Endothelial cell of umbilical vein (primary cell): Measurements from ENCODE around the gene SLC15A3. TPM values are rescaled to one million over a fixed set of nuclear protein-coding genes. Genes with fewer than 3 reads are reported as not detected.

Experiments used
- BruUV-seq: library from RNA; stranded (reverse); fragments of 400-500 nt; replicated peaks from 2 replicates; lab custom pipeline; 2021; lab: Mats Ljungman, UMichigan
- CTCF ChIA-PET: fragments of 300-600, 350-600 bp; sonication (Branson Sonifier 250); formaldehyde crosslinking; loops from one replicate; lab custom pipeline; 2021; ENCODE audit warnings: antibody characterized with exemption, inconsistent platforms; lab: Charles Lee
- POLR2A ChIA-PET: fragments of 300-600, 350-600 bp; sonication (Branson Sonifier 250); formaldehyde crosslinking; loops from one replicate; lab custom pipeline; 2021; ENCODE audit warnings: antibody characterized with exemption, inconsistent platforms; lab: Charles Lee
- DNase-seq: peaks from one replicate; pipeline ENCODE4 v3.0.0-alpha.2; 2011; ENCODE audit warnings: low read depth, low spot score
- FAIRE-seq: peaks from 2 replicates; lab custom pipeline; 2011; peaks lifted over from hg19 to GRCh38; lab: Jason Lieb, UNC
- H2AFZ ChIP-seq: 2 replicates; pipeline ENCODE4 v1.6.0; 2012; ENCODE audit warnings: low read depth, low read length, control low read depth, inconsistent platforms
- H3K27ac ChIP-seq: 2 replicates; pipeline ENCODE4 v1.5.1; 2011; ENCODE audit warnings: low read depth, mild to moderate bottlenecking, control low read depth, low read length, moderate library complexity; ENCODE audit not compliant: insufficient read depth
- H3K27me3 ChIP-seq, 2 experiments: 2 replicates each; pipeline versions ENCODE4 v1.6.0 to v1.6.1; 2011; ENCODE audit warnings: low read length in 2 of 2, mixed read lengths in 1 of 2; ENCODE audit not compliant: control insufficient read depth in 2 of 2, insufficient read depth in 2 of 2
- H3K36me3 ChIP-seq, 2 experiments: 2 replicates in 1 of 2; 3 replicates in 1 of 2; pipeline ENCODE4 v1.5.1; 2011; ENCODE audit warnings: low read length in 2 of 2, mild to moderate bottlenecking in 1 of 2, moderate library complexity in 1 of 2; ENCODE audit not compliant: control insufficient read depth in 2 of 2, insufficient read depth in 2 of 2; ENCODE audit errors: extremely low read depth in 1 of 2
- H3K4me1 ChIP-seq: 3 replicates; pipeline ENCODE4 v1.5.1; 2011; ENCODE audit warnings: mild to moderate bottlenecking, low read length; ENCODE audit not compliant: control insufficient read depth, insufficient read depth; ENCODE audit errors: extremely low read depth
- H3K4me2 ChIP-seq: 2 replicates; pipeline ENCODE4 v1.6.1; 2011; ENCODE audit warnings: low read length, control low read depth, mixed read lengths; ENCODE audit not compliant: insufficient read depth
- H3K4me3 ChIP-seq, 3 experiments: fragments of 200-600 bp in 1 of 3; sonication (generic), shearing (Covaris generic) in 1 of 3; replicated peaks in 1 of 3; 2 replicates each; pipeline ENCODE4 v1.5.1; 2011 to 2016; ENCODE audit warnings: control low read depth in 3 of 3, low read length in 3 of 3, mild to moderate bottlenecking in 2 of 3, inconsistent platforms in 1 of 3, low read depth in 1 of 3, moderate library complexity in 1 of 3; ENCODE audit not compliant: insufficient read depth in 1 of 3
- H3K79me2 ChIP-seq: 2 replicates; pipeline ENCODE4 v1.6.0; 2012; ENCODE audit warnings: low read length, inconsistent platforms; ENCODE audit not compliant: control insufficient read depth, insufficient read depth
- H3K9ac ChIP-seq: replicated peaks from 2 replicates; pipeline ENCODE3; 2011; ENCODE audit warnings: low read length, control low read depth; ENCODE audit not compliant: insufficient read depth; ENCODE audit errors: extremely low read depth
- H3K9me1 ChIP-seq: replicated peaks from 3 replicates; pipeline ENCODE4 v1.6.0; 2011; ENCODE audit warnings: mild to moderate bottlenecking, low read length; ENCODE audit not compliant: control insufficient read depth, insufficient read depth; ENCODE audit errors: extremely low read depth
- H3K9me3 ChIP-seq: replicated peaks from 2 replicates; pipeline ENCODE4 v1.5.1; 2012; ENCODE audit warnings: low read length, inconsistent platforms; ENCODE audit not compliant: control insufficient read depth, insufficient read depth
- H4K20me1 ChIP-seq: replicated peaks from 2 replicates; pipeline ENCODE3; 2011; ENCODE audit warnings: mild to moderate bottlenecking, low read length; ENCODE audit not compliant: control insufficient read depth, insufficient read depth; ENCODE audit errors: extremely low read depth
- EZH2 ChIP-seq: IDR thresholded peaks from 2 replicates; pipeline ENCODE4 v1.6.1; 2012; ENCODE audit warnings: borderline replicate concordance, low read depth, mild to moderate bottlenecking, moderate library complexity, low read length, inconsistent platforms; ENCODE audit not compliant: severe bottlenecking
- FOS ChIP-seq: IDR thresholded peaks from 2 replicates; pipeline ENCODE4 v1.6.1; 2011; ENCODE audit warnings: mild to moderate bottlenecking, low read length, moderate library complexity, borderline replicate concordance; ENCODE audit not compliant: insufficient read depth
- GATA2 ChIP-seq: IDR thresholded peaks from 2 replicates; pipeline ENCODE4 v1.7.0; 2011; ENCODE audit warnings: low read depth, mild to moderate bottlenecking, moderate library complexity, mixed read lengths, low read length; ENCODE audit not compliant: insufficient read length, insufficient read depth
- JUN ChIP-seq: IDR thresholded peaks from 2 replicates; pipeline ENCODE4 v1.6.1; 2011; ENCODE audit warnings: borderline replicate concordance, low read depth; ENCODE audit not compliant: insufficient read length, insufficient read depth
- MYC ChIP-seq: IDR thresholded peaks from one replicate; pipeline ENCODE4 v1.6.1; 2011; ENCODE audit warnings: mild to moderate bottlenecking, low read depth, low read length
- POLR2A ChIP-seq: IDR thresholded peaks from 2 replicates; pipeline ENCODE4 v1.6.1; 2012; ENCODE audit warnings: low read depth, mild to moderate bottlenecking, control low read depth, low read length
- POLR2AphosphoS5 ChIP-seq: IDR thresholded peaks from 2 replicates; pipeline ENCODE4 v1.6.1; 2012; ENCODE audit warnings: low read depth, mild to moderate bottlenecking, control low read depth, low read length, moderate library complexity; ENCODE audit not compliant: insufficient read depth
- dilution Hi-C: fragments of 300-500 bp; cut with MboI; formaldehyde crosslinking; loops from one replicate; pipeline ENCODE4 v1.15.0; 2019; ENCODE audit warnings: low sequenced_read_pairs; ENCODE audit not compliant: extremely low pct_ligation_motif_present
- intact Hi-C: fragments of 100-400 bp; cut with micrococcal nuclease; formaldehyde crosslinking; loops from one replicate; pipeline ENCODE4 v1.10.0; 2022
- polyA plus RNA-seq, 4 experiments: library from polyadenylated mRNA; depleted of rRNA in 3 of 4; stranded (reverse) in 3 of 4; unstranded in 1 of 4; fragments of >200 nt; gene quantifications; 2 replicates each; pipeline versions ENCODE4 v1.2.1 to v1.2.3, GENCODE V29; 2011 to 2012; ENCODE audit warnings: missing spikeins in 1 of 4
- total RNA-seq: library from RNA; stranded (reverse); gene quantifications from 2 replicates; pipeline ENCODE4 v1.2.3, GENCODE V29; 2021
- TF ChIP-seq, protein P1 (sequence below), 2 donors: IDR thresholded peaks; 1 replicate in 1 of 2; 2 replicates in 1 of 2; pipeline ENCODE4 v1.5.1; 2011; ENCODE audit warnings: low read length in 2 of 2, mild to moderate bottlenecking in 2 of 2, moderate library complexity in 2 of 2, control low read depth in 1 of 2, inconsistent platforms in 1 of 2, low read depth in 1 of 2; ENCODE audit not compliant: insufficient read depth in 1 of 2; ENCODE audit errors: extremely low read depth in 1 of 2
- TF ChIP-seq, protein P2 (sequence below): IDR thresholded peaks from 2 replicates; pipeline ENCODE4 v1.6.1; 2011; ENCODE audit not compliant: insufficient read depth, insufficient read length

The SLC15A3 gene
- total and polyA plus RNA-seq, 2 donors (not counting 3 experiments of a cell fraction or from before 2014, with no cell fraction given): 3.3 to 4.4 TPM

DNA sequence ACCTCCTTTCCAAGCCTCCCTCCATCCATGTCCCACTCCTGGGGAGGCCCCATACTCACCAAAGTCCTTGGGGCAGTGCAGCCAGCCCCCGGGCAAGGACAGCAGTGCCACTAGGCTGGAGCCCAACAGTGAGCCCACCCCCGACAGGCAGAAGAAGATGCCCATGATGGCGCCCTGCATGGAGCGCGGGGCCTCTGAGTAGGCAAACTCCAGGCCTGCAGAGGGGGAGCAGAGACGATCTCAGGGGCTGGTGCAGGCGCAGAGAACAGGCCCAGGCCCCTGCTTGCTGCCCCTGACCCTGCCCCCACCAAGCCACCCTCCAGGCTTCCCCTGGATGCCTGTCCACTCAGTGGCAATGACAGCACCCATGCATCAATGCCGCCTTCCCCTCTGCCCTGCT lies 14.2 kb downstream of the SLC15A3 start:
- CTCF ChIA-PET: no interaction called here
- dilution Hi-C loops (no loop called here), intact Hi-C loops (loop anchor here (1.0 kb wide), 1 partner anchor 32 kb away; the partner anchor contains the start of gene PRPF19)
- Histone ChIP-seq H4K20me1 (no peaks in the 10 kb centered on the region), H3K9ac (no peak overlapping the region), H3K4me3 (no peak overlapping the region), H2AFZ (no peak overlapping the region), H3K4me1 (peaks cover 8% of the 10 kb centered on the region), H3K27me3 (no peaks in the 10 kb centered on the region), H3K27ac (no peak overlapping the region), H3K36me3 (peaks cover 0 to 13% of the 10 kb centered on the region in 2 experiments), H3K4me2 (no peak overlapping the region), H3K9me3 (no peaks in the 10 kb centered on the region), H3K9me1 (no peaks in the 10 kb centered on the region), H3K79me2 (no peaks in the 10 kb centered on the region)
- no TSS peak for BruUV-seq
- TF ChIP-seq POLR2A (no peak), MYC (no peak), JUN (no peak), FOS (no peak), POLR2AphosphoS5 (no peak), EZH2 (no peak), GATA2 (no peak)
- TF ChIP-seq, protein P1, sequence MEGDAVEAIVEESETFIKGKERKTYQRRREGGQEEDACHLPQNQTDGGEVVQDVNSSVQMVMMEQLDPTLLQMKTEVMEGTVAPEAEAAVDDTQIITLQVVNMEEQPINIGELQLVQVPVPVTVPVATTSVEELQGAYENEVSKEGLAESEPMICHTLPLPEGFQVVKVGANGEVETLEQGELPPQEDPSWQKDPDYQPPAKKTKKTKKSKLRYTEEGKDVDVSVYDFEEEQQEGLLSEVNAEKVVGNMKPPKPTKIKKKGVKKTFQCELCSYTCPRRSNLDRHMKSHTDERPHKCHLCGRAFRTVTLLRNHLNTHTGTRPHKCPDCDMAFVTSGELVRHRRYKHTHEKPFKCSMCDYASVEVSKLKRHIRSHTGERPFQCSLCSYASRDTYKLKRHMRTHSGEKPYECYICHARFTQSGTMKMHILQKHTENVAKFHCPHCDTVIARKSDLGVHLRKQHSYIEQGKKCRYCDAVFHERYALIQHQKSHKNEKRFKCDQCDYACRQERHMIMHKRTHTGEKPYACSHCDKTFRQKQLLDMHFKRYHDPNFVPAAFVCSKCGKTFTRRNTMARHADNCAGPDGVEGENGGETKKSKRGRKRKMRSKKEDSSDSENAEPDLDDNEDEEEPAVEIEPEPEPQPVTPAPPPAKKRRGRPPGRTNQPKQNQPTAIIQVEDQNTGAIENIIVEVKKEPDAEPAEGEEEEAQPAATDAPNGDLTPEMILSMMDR (IDR thresholded peaks at IDR 0.05; ENCODE audit: extremely low read depth in 1 of 2, insufficient read depth in 1 of 2, low read depth in 1 of 2, low read length in 2 of 2): no peak
- TF ChIP-seq, protein P2, sequence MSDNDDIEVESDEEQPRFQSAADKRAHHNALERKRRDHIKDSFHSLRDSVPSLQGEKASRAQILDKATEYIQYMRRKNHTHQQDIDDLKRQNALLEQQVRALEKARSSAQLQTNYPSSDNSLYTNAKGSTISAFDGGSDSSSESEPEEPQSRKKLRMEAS: no peak
- POLR2A ChIA-PET: no interaction called here
- no peak for FAIRE-seq
- DNase-seq: no peak
